ENCODE results near the gene ZBTB48.

DNA sequence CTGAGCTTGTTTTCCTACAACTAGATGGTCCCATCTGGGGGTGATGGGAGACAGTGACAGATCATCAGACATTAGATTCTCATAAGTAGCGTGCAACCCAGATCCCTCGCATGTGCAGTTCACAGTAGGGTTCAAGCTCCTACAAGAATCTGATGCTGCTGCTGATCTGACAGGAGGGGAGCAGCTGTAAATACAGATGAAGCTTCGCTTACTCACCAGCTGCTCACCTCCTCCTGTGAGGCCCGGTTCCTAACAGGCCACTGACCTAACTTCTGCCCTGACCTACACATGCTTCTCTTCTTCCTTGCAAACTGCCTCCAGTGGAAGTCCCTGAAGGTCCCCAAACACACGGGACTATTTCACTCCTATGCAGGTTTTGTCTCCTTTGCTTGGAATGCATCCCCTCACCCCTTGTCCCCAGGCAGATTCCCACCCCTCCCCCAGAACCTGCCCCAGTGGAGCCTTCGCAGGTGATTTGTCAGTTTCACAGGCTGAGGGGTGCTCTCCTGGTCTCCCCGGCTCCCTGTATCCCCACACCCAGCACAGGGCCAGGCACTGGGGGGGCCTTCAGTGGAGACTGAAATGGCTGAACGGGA, 5.7 kb upstream of the ZBTB48 start:
- no peak for TF ChIP-seq CTCF (IDR thresholded peaks at IDR 0.05)
- no peak for TF ChIP-seq EP300 (IDR thresholded peaks at IDR 0.05)
- TF ChIP-seq POLR2A (IDR thresholded peaks at IDR 0.05), result no peak

Data from sigmoid colon (tissue), 4 donors.